Measurements from ENCODE around the gene RNF6.
"Not testable (repeated sequence)": the region's sequence is repeated elsewhere in the genome, so short reads cannot be mapped to it uniquely, and the experiment has no call there.

RNF6 gene

GRCh38 chr13:26253262-26253786 is 31.2 kb upstream of the RNF6 start:
- H3K27ac ChIP-seq (ENCODE audit: low read depth, low read length), result peak overlapping the region; percentile 90
- H3K4me1 ChIP-seq (ENCODE audit: control insufficient read depth, insufficient read depth, low read length), result peaks cover 21% of the 10 kb centered on the region
- peaks cover 7% of the 10 kb centered on the region; the same call in 1 of the 2 replicates for H3K27me3 ChIP-seq (ENCODE audit: control insufficient read depth, insufficient read depth, low read length)
- no peaks in the 10 kb centered on the region for H3K36me3 ChIP-seq (ENCODE audit: control insufficient read depth, insufficient read depth, low read length)
- H3K9me3 ChIP-seq (ENCODE audit: control insufficient read depth, insufficient read depth, low read length), result no peaks in the 10 kb centered on the region
- H3K9ac ChIP-seq (ENCODE audit: low read depth, low read length), result peak overlapping the region; percentile 90
- H3K4me3 ChIP-seq (ENCODE audit: low read depth, low read length), result peak overlapping the region; percentile 88

GRCh38 chr13:26252006-26252405 is 29.9 kb upstream of the RNF6 start:
- peaks cover 17% of the 10 kb centered on the region for H3K4me1 ChIP-seq (ENCODE audit: control insufficient read depth, insufficient read depth, low read length)
- H3K4me3 ChIP-seq (ENCODE audit: low read depth, low read length); H3K27ac ChIP-seq (ENCODE audit: low read depth, low read length): not testable (repeated sequence)

GRCh38 chr13:26249551-26249950 is 27.4 kb upstream of the RNF6 start:
- Histone ChIP-seq H3K4me3 (ENCODE audit: low read depth, low read length) (no peak overlapping the region), H3K9me3 (ENCODE audit: control insufficient read depth, insufficient read depth, low read length) (no peaks in the 10 kb centered on the region), H3K27ac (ENCODE audit: low read depth, low read length) (no peak overlapping the region), H3K36me3 (ENCODE audit: control insufficient read depth, insufficient read depth, low read length) (no peaks in the 10 kb centered on the region), H3K9ac (ENCODE audit: low read depth, low read length) (no peak overlapping the region), H3K27me3 (ENCODE audit: control insufficient read depth, insufficient read depth, low read length) (peaks cover 7% of the 10 kb centered on the region; the same call in 1 of the 2 replicates), H3K4me1 (ENCODE audit: control insufficient read depth, insufficient read depth, low read length) (no peaks in the 10 kb centered on the region)

More at GRCh38 chr13:26252006-26252405, 29.9 kb upstream of the RNF6 start:
- H3K27me3 ChIP-seq (ENCODE audit: control insufficient read depth, insufficient read depth, low read length); H3K9me3 ChIP-seq (ENCODE audit: control insufficient read depth, insufficient read depth, low read length); H3K36me3 ChIP-seq (ENCODE audit: control insufficient read depth, insufficient read depth, low read length); H3K9ac ChIP-seq (ENCODE audit: low read depth, low read length): not testable (repeated sequence)

DNA sequence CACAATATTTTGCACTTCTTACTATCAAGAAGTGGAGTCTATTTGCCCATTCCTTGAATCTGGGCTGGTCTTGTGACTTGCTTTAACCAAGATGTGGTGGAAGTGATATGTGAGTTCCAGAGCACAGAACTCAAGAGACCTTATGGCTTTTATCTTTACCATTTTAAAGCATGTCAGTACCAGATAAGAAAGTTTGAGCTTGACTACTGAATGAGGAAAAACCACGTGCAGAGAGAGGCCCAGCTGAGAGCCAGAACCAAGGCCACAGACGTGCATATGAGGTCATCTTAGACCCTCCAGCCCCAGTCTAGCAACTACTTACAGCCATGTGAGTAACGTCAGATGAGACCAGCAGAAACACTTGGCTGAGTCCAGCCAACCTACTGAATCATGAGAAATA is 25.5 kb upstream of the RNF6 start:
- peaks cover 7% of the 10 kb centered on the region; the same call in 1 of the 2 replicates for H3K27me3 ChIP-seq (ENCODE audit: control insufficient read depth, insufficient read depth, low read length)
- no peaks in the 10 kb centered on the region for H3K9me3 ChIP-seq (ENCODE audit: control insufficient read depth, insufficient read depth, low read length)
- H3K9ac ChIP-seq (ENCODE audit: low read depth, low read length), result no peak overlapping the region
- no peak overlapping the region for H3K27ac ChIP-seq (ENCODE audit: low read depth, low read length)
- H3K4me1 ChIP-seq (ENCODE audit: control insufficient read depth, insufficient read depth, low read length), result no peaks in the 10 kb centered on the region
- no peak overlapping the region for H3K4me3 ChIP-seq (ENCODE audit: low read depth, low read length)
- H3K36me3 ChIP-seq (ENCODE audit: control insufficient read depth, insufficient read depth, low read length), result no peaks in the 10 kb centered on the region

DNA sequence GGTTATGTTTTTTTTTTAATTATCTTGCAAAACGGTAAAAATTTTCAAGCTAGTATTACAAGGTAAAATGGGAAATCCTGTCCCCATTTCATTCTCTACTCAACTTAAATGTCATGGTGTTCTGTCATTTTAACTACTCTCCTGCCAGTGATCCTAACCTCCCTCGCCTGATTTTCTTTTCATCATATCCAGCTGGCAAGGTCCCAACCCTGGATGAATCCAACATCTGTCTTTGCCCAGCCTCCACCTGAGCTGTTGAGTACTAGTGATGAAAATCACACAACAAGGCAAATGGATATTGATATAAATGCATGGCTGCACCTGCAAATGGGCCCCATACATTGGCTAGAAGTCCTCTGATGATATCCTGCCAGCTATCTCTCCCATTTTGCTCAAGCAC is 24.9 kb upstream of the RNF6 start:
- Histone ChIP-seq H3K36me3 (ENCODE audit: control insufficient read depth, insufficient read depth, low read length) (no peaks in the 10 kb centered on the region), H3K27me3 (ENCODE audit: control insufficient read depth, insufficient read depth, low read length) (peaks cover 7% of the 10 kb centered on the region; the same call in 1 of the 2 replicates), H3K9me3 (ENCODE audit: control insufficient read depth, insufficient read depth, low read length) (no peaks in the 10 kb centered on the region), H3K4me1 (ENCODE audit: control insufficient read depth, insufficient read depth, low read length) (no peaks in the 10 kb centered on the region), H3K9ac (ENCODE audit: low read depth, low read length) (no peak overlapping the region), H3K4me3 (ENCODE audit: low read depth, low read length) (no peak overlapping the region), H3K27ac (ENCODE audit: low read depth, low read length) (no peak overlapping the region)

- Histone ChIP-seq H3K27me3 (ENCODE audit: control insufficient read depth, insufficient read depth, low read length) (peaks cover 7% of the 10 kb centered on the region; the same call in 1 of the 2 replicates), H3K4me1 (ENCODE audit: control insufficient read depth, insufficient read depth, low read length) (no peaks in the 10 kb centered on the region), H3K9me3 (ENCODE audit: control insufficient read depth, insufficient read depth, low read length) (no peaks in the 10 kb centered on the region), H3K9ac (ENCODE audit: low read depth, low read length) (no peak overlapping the region), H3K4me3 (ENCODE audit: low read depth, low read length) (no peak overlapping the region), H3K27ac (ENCODE audit: low read depth, low read length) (no peak overlapping the region), H3K36me3 (ENCODE audit: control insufficient read depth, insufficient read depth, low read length) (no peaks in the 10 kb centered on the region)
These were observed 24.0 kb upstream of the RNF6 start for GRCh38 chr13:26246154-26246553.

DNA sequence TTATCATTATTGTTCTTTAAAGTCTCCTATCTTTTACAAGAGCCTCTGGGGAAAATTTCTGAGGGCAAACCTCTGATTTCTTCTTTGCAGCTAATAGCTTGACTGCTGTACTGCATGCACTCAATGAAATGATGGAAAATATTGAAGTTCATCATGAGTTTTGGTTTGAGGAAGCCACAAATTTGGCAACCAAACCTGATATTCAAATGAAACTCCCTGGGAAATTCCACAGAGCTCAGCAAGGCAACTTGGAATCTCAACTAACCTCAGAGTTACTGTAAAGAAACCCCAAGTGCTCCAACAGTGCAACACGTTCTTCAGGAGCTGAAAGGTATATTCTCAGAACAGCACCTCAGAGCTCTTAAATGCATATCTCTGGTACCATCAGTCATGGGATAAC is 14.2 kb upstream of the RNF6 start:
- Histone ChIP-seq H3K36me3 (ENCODE audit: control insufficient read depth, insufficient read depth, low read length) (no peaks in the 10 kb centered on the region), H3K4me1 (ENCODE audit: control insufficient read depth, insufficient read depth, low read length) (no peaks in the 10 kb centered on the region), H3K27ac (ENCODE audit: low read depth, low read length) (no peak overlapping the region), H3K9me3 (ENCODE audit: control insufficient read depth, insufficient read depth, low read length) (no peaks in the 10 kb centered on the region), H3K4me3 (ENCODE audit: low read depth, low read length) (no peak overlapping the region), H3K27me3 (ENCODE audit: control insufficient read depth, insufficient read depth, low read length) (no peaks in the 10 kb centered on the region), H3K9ac (ENCODE audit: low read depth, low read length) (no peak overlapping the region)

DNA sequence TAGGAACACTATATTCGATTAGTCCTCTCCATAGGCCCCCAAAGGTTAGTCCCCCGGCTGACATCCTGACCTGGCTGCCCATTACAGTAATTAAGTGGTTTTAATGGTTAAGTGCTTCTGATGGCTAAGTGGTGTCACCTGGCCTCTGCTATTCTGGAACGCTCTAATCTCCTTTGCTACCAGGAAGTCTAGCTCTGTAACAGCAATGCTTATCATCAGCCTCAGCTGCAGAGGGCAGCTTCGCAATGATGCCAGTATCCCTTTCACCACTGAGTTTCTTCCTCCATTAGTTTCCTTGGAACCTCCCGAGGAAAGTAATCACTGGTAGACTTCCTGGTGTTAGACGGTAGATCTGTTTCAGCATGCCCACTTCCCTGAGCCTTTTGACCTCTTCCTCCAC is 8.6 kb upstream of the RNF6 start:
- Histone ChIP-seq H3K4me1 (ENCODE audit: control insufficient read depth, insufficient read depth, low read length) (no peaks in the 10 kb centered on the region), H3K9ac (ENCODE audit: low read depth, low read length) (no peak overlapping the region), H3K36me3 (ENCODE audit: control insufficient read depth, insufficient read depth, low read length) (no peaks in the 10 kb centered on the region), H3K27ac (ENCODE audit: low read depth, low read length) (no peak overlapping the region), H3K4me3 (ENCODE audit: low read depth, low read length) (no peak overlapping the region), H3K9me3 (ENCODE audit: control insufficient read depth, insufficient read depth, low read length) (no peaks in the 10 kb centered on the region), H3K27me3 (ENCODE audit: control insufficient read depth, insufficient read depth, low read length) (no peaks in the 10 kb centered on the region)

DNA sequence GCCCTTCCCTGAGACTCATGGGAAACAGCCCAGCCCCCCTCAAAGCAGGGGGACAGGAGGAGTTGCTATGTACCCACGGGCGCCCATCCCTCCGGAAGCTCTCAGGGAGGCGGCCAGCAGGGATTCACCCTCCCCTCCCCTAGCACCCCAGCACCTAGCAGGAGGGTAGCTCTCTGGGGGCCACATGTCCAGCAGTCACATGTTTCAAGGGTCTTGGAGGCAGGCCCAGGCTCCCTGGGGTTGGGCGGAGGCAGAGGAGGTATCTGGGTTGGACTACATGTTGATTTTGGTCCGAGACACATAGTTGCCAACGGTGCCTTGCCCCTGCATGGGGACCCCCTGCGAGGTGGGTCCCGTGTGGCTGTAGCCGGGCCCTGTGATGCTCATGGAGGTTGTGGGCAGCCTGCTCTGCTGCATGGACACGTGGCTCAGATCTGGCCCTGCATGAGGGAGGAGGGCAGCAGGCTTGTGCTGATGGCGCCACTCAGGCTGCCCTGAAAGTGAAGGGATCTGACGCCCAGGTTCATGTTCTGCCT is 7.0 kb upstream of the RNF6 start:
- Histone ChIP-seq H3K27me3 (ENCODE audit: control insufficient read depth, insufficient read depth, low read length) (no peaks in the 10 kb centered on the region), H3K9me3 (ENCODE audit: control insufficient read depth, insufficient read depth, low read length) (no peaks in the 10 kb centered on the region), H3K4me3 (ENCODE audit: low read depth, low read length) (no peak overlapping the region), H3K36me3 (ENCODE audit: control insufficient read depth, insufficient read depth, low read length) (no peaks in the 10 kb centered on the region), H3K27ac (ENCODE audit: low read depth, low read length) (no peak overlapping the region), H3K9ac (ENCODE audit: low read depth, low read length) (no peak overlapping the region), H3K4me1 (ENCODE audit: control insufficient read depth, insufficient read depth, low read length) (no peaks in the 10 kb centered on the region)

GRCh38 chr13:26228096-26228495 is 6.0 kb upstream of the RNF6 start:
- H3K4me1 ChIP-seq (ENCODE audit: control insufficient read depth, insufficient read depth, low read length), result no peaks in the 10 kb centered on the region
- no peaks in the 10 kb centered on the region for H3K36me3 ChIP-seq (ENCODE audit: control insufficient read depth, insufficient read depth, low read length)
- no peaks in the 10 kb centered on the region for H3K9me3 ChIP-seq (ENCODE audit: control insufficient read depth, insufficient read depth, low read length)
- H3K27me3 ChIP-seq (ENCODE audit: control insufficient read depth, insufficient read depth, low read length), result 0 out of 2 replicates have a peak, but pooled peaks cover 3% of the 10 kb centered on the region
- no peak overlapping the region for H3K4me3 ChIP-seq (ENCODE audit: low read depth, low read length)
- H3K27ac ChIP-seq (ENCODE audit: low read depth, low read length), result no peak overlapping the region
- H3K9ac ChIP-seq (ENCODE audit: low read depth, low read length), result no peak overlapping the region

DNA sequence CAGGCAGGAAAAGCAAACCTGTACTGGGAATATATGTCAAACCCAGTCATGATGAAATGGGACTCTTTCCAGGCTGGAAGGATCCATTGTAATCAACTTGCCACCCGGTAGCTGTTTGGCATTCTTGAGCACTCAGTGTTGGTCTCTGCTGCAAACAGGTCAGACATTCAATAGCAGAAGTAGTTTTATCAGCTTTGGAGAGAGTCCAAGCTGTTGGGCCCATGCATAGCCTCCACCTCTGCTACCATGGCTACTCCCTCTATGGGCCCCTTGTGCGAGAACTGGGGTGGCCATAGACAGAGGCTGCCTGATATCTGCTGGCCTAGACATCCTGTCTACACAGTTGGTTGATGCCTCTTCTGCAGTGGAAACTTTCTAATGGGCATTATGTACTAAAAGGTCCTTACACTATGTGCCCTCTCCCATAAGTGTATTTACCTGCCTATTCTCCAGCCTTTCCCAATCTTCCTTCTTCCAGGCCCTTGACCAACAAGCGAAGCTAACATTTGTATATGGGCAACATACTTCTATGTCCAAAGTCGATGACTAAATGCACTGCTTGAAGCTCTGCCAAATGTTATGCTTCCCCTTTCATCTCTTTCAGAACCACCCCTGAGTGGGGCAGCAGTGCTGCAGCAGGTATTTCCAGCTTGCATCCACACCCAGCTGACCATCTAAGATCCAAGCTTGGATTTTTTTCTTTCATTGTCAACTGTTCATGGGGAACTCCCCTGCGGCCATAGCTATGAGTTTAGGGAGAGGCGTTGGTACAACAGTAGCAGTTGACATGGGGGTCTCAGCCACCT is 5.3 kb upstream of the RNF6 start:
- no peaks in the 10 kb centered on the region for H3K9me3 ChIP-seq (ENCODE audit: control insufficient read depth, insufficient read depth, low read length)
- no peak overlapping the region for H3K9ac ChIP-seq (ENCODE audit: low read depth, low read length)
- no peak overlapping the region for H3K27ac ChIP-seq (ENCODE audit: low read depth, low read length)
- no peaks in the 10 kb centered on the region for H3K4me1 ChIP-seq (ENCODE audit: control insufficient read depth, insufficient read depth, low read length)
- H3K36me3 ChIP-seq (ENCODE audit: control insufficient read depth, insufficient read depth, low read length), result no peaks in the 10 kb centered on the region
- no peak overlapping the region for H3K4me3 ChIP-seq (ENCODE audit: low read depth, low read length)
- H3K27me3 ChIP-seq (ENCODE audit: control insufficient read depth, insufficient read depth, low read length), result 0 out of 2 replicates have a peak, but pooled peaks cover 3% of the 10 kb centered on the region
